NCI-H128 (cell line): Measurements from ENCODE around the gene MAPKBP1.

ENCODE experiments used
- DNase-seq: peaks from one replicate; lab custom pipeline; 2025; ENCODE audit not compliant: unreplicated experiment; lab: John Stamatoyannopoulos, UW

Gene MAPKBP1

GRCh38 chr15:41806291-41807181 lies 32.3 kb downstream of the MAPKBP1 start:
- no peak for DNase-seq

- no peak for DNase-seq
Measured at GRCh38 chr15:41809121-41809520, 34.8 kb downstream of the MAPKBP1 start.

GRCh38 chr15:41809526-41810220 lies 35.4 kb downstream of the MAPKBP1 start:
- DNase-seq = no peak

- DNase-seq = no peak
Measured at GRCh38 chr15:41810651-41811431, 36.6 kb downstream of the MAPKBP1 start.

GRCh38 chr15:41811432-41812195 lies 37.3 kb downstream of the MAPKBP1 start:
- DNase-seq = no peak

- no peak for DNase-seq
Measured at GRCh38 chr15:41812820-41813375, 38.6 kb downstream of the MAPKBP1 start.

- no peak for DNase-seq
Measured at GRCh38 chr15:41813426-41813825, 39.1 kb downstream of the MAPKBP1 start.

- no peak for DNase-seq
Measured at GRCh38 chr15:41814534-41814933, 40.2 kb downstream of the MAPKBP1 start.

- no peak for DNase-seq
Measured at GRCh38 chr15:41816788-41817187, 42.5 kb downstream of the MAPKBP1 start.

GRCh38 chr15:41817327-41817726 lies 43.0 kb downstream of the MAPKBP1 start:
- no peak for DNase-seq

- no peak for DNase-seq
Measured at GRCh38 chr15:41817781-41818180, 43.5 kb downstream of the MAPKBP1 start.

GRCh38 chr15:41819455-41820050 lies 45.3 kb downstream of the MAPKBP1 start:
- DNase-seq = no peak

- no peak for DNase-seq
Measured at GRCh38 chr15:41820791-41821423, 46.6 kb downstream of the MAPKBP1 start.

- DNase-seq = no peak
Measured at GRCh38 chr15:41821831-41822230, 47.5 kb downstream of the MAPKBP1 start.

- no peak for DNase-seq
Measured at GRCh38 chr15:41822471-41822870, 48.2 kb downstream of the MAPKBP1 start.

- DNase-seq = no peak
Measured at GRCh38 chr15:41822957-41823356, 48.7 kb downstream of the MAPKBP1 start.

- DNase-seq = no peak
Measured at GRCh38 chr15:41823502-41823901, 49.2 kb downstream of the MAPKBP1 start.

- no peak for DNase-seq
Measured at GRCh38 chr15:41824062-41824745, 49.9 kb downstream of the MAPKBP1 start.

GRCh38 chr15:41825145-41825544 lies 50.9 kb downstream of the MAPKBP1 start:
- DNase-seq = no peak
